ENCODE data around the gene SAP25.
"Not testable (repeated sequence)": the region's sequence is repeated elsewhere in the genome, so short reads cannot be mapped to it uniquely, and the experiment has no call there.

Gene SAP25

GRCh38 chr7:100528108-100528866 is 45.4 kb downstream of the SAP25 start:
- DNase-seq: not testable (repeated sequence)

- not testable (repeated sequence) for DNase-seq
These were observed 50.5 kb downstream of the SAP25 start for GRCh38 chr7:100523192-100523591.
